SK-N-SH (cell line): ENCODE results near the gene UQCRHL.

Experiments used
- EP300 ChIP-seq, 2 experiments: IDR thresholded peaks; 2 replicates each; pipeline versions ENCODE4 v1.4.0 to v1.6.1; 2012; ENCODE audit warnings: borderline replicate concordance in 1 of 2, low read depth in 1 of 2, low read length in 1 of 2
- EZH2phosphoT487 ChIP-seq: fragments of 200-600 bp; sonication (generic); IDR thresholded peaks from 2 replicates; pipeline ENCODE4 v1.6.1; 2017; ENCODE audit warnings: low read depth, mixed run types, mild to moderate bottlenecking, antibody characterized with exemption, moderate library complexity, borderline replicate concordance
- GABPA ChIP-seq: IDR thresholded peaks from 2 replicates; pipeline ENCODE4 v1.4.0; 2012; ENCODE audit warnings: low read depth, mild to moderate bottlenecking
- JUND ChIP-seq: IDR thresholded peaks from 2 replicates; pipeline ENCODE4 v1.4.0; 2012
- MXI1 ChIP-seq: IDR thresholded peaks from 2 replicates; pipeline ENCODE4 v1.6.1; 2012; ENCODE audit warnings: mild to moderate bottlenecking, low read depth, low read length, improper control_type of control experiment
- POLR2AphosphoS5 ChIP-seq: IDR thresholded peaks from 2 replicates; pipeline ENCODE4 v1.6.1; 2012; ENCODE audit warnings: low read depth, low read length
- REST ChIP-seq: IDR thresholded peaks from 2 replicates; pipeline ENCODE4 v1.6.1; 2012; ENCODE audit warnings: mild to moderate bottlenecking, low read depth, low read length, moderate library complexity
- SIN3A ChIP-seq: IDR thresholded peaks from 2 replicates; pipeline ENCODE4 v1.6.1; 2012; ENCODE audit warnings: low read depth, mild to moderate bottlenecking, low read length, moderate library complexity, borderline replicate concordance
- TAF1 ChIP-seq: IDR thresholded peaks from 2 replicates; pipeline ENCODE4 v1.6.1; 2012; ENCODE audit warnings: low read depth, mild to moderate bottlenecking, low read length, moderate library complexity, borderline replicate concordance
- TF ChIP-seq, protein P1 (sequence below): fragments of 200-600 bp; sonication (generic); IDR thresholded peaks from 2 replicates; pipeline ENCODE4 v1.6.1; 2017; ENCODE audit warnings: antibody characterized with exemption, mild to moderate bottlenecking, moderate library complexity
- TF ChIP-seq, protein P2 (sequence below): IDR thresholded peaks from 2 replicates; pipeline ENCODE4 v1.4.0; 2012; ENCODE audit warnings: low read depth

DNA sequence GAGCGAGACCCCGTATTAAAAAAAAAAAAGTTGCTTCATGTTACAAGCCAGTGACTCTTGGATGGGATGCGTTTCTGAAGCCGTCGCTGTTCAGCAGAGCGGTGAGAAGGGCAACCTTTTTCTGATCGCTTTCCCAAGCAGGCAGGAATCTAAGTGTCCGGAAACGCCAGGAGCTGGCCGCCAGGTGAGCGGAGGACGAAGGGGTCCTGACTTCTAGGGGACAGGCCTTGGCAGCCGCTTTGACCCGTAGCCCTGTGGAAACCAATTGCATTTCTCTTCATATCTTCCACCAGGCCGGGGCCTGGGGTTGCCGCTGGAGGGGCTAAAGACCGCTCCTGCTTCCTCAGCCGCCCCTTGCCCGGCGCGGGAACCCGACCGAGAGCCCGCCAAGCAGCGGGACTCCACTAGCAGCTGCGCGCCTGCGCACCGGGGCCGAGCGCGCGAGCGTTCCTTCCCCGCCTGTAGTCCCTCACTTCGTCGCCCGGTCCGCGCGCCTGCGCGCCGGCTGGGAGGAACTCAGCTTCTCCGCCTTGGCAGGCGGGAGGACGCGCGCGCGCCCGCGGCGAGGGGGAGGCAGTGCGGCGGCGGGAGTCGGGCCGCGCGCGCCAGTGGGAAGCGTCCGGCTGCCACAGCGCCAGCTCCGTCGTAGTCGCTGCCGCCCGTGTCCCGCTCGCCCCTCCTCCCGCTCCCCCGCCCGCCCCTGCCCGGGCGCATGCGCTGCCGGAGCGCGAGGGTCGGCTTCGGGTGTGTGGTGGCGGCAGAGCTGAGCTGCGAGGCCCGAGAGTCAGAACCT lies 39.8 kb upstream of the UQCRHL start, which contains the start of gene SPEN:
- TF ChIP-seq TAF1 (peak; percentile 48; the same call in 1 of the 2 replicates), JUND (no peak), POLR2AphosphoS5 (peak; percentile 72; the same call in 1 of the 2 replicates), EZH2phosphoT487 (no peak), MXI1 (peak; percentile 21; the same call in 1 of the 2 replicates), GABPA (no peak), EP300 (IDR thresholded peaks at IDR 0.05; ENCODE audit: borderline replicate concordance in 1 of 2, low read depth in 1 of 2, low read length in 1 of 2) (0 out of 4 replicates have a peak, but pooled peaks of 1 of the 2 experiments have one; percentile 21), SIN3A (peak; percentile 16; the same call in 1 of the 2 replicates), REST (no peak)
- TF ChIP-seq, protein P1, sequence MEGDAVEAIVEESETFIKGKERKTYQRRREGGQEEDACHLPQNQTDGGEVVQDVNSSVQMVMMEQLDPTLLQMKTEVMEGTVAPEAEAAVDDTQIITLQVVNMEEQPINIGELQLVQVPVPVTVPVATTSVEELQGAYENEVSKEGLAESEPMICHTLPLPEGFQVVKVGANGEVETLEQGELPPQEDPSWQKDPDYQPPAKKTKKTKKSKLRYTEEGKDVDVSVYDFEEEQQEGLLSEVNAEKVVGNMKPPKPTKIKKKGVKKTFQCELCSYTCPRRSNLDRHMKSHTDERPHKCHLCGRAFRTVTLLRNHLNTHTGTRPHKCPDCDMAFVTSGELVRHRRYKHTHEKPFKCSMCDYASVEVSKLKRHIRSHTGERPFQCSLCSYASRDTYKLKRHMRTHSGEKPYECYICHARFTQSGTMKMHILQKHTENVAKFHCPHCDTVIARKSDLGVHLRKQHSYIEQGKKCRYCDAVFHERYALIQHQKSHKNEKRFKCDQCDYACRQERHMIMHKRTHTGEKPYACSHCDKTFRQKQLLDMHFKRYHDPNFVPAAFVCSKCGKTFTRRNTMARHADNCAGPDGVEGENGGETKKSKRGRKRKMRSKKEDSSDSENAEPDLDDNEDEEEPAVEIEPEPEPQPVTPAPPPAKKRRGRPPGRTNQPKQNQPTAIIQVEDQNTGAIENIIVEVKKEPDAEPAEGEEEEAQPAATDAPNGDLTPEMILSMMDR, result no peak
- TF ChIP-seq, protein P2, sequence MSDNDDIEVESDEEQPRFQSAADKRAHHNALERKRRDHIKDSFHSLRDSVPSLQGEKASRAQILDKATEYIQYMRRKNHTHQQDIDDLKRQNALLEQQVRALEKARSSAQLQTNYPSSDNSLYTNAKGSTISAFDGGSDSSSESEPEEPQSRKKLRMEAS, result peak; percentile 69; the same call in 1 of the 2 replicates
